ENCODE results near the gene MTG2. TPM values are rescaled to one million over a fixed set of nuclear protein-coding genes. Genes with fewer than 3 reads are reported as not detected.

The MTG2 gene
- total RNA-seq, 1 experiment from 2014 or later: 110 TPM

GRCh38 chr20:62234339-62234738, 51.5 kb downstream of the MTG2 start:
- H3K36me3 Mint-ChIP-seq (ENCODE audit: insufficient read depth, unreplicated experiment): peaks cover 13% of the 10 kb centered on the region
- no peaks in the 10 kb centered on the region for H3K27me3 Mint-ChIP-seq (ENCODE audit: insufficient read depth, unreplicated experiment)
- no peaks in the 10 kb centered on the region for H3K9me3 ChIP-seq
- no peak for DNase-seq
- no peaks in the 10 kb centered on the region for H3K9me3 Mint-ChIP-seq (ENCODE audit: unreplicated experiment)
- H3K4me3 Mint-ChIP-seq (ENCODE audit: unreplicated experiment): no peak overlapping the region
- POLR2A ChIA-PET: no interaction called here
- no peak for TF ChIP-seq CTCF (IDR thresholded peaks at IDR 0.05; ENCODE audit: insufficient read depth in 1 of 2, low read depth in 1 of 2, low read length in 1 of 2, severe bottlenecking in 1 of 2, unreplicated experiment in 1 of 2)
- peaks cover 7% of the 10 kb centered on the region for H3K4me1 Mint-ChIP-seq (ENCODE audit: low read depth, unreplicated experiment)
- H3K4me3 ChIP-seq (ENCODE audit: low read depth, low read length): no peak overlapping the region
- no peaks in the 10 kb centered on the region for H3K36me3 ChIP-seq (ENCODE audit: control insufficient read depth, insufficient read depth, low read length)
- no peaks in the 10 kb centered on the region for H3K27me3 ChIP-seq (replicated peaks; ENCODE audit: control insufficient read depth, insufficient read depth, low read length)
- H3K27ac Mint-ChIP-seq (ENCODE audit: unreplicated experiment): no peak overlapping the region
- H3K4me1 ChIP-seq: peaks cover 7% of the 10 kb centered on the region
- intact Hi-C loops (cut with micrococcal nuclease; ENCODE audit: unreplicated experiment): no loop called here
- BruUV-seq (replicated peaks): no TSS peak
- CTCF ChIA-PET: no interaction called here

GRCh38 chr20:62235001-62235776, 52.4 kb downstream of the MTG2 start:
- no peaks in the 10 kb centered on the region for H3K9me3 Mint-ChIP-seq (ENCODE audit: unreplicated experiment)
- H3K27me3 Mint-ChIP-seq (ENCODE audit: insufficient read depth, unreplicated experiment): no peaks in the 10 kb centered on the region
- ChIA-PET POLR2A (no interaction called here), CTCF (no interaction called here)
- H3K27me3 ChIP-seq (replicated peaks; ENCODE audit: control insufficient read depth, insufficient read depth, low read length): no peaks in the 10 kb centered on the region
- peaks cover 20% of the 10 kb centered on the region for H3K36me3 Mint-ChIP-seq (ENCODE audit: insufficient read depth, unreplicated experiment)
- intact Hi-C loops (cut with micrococcal nuclease; ENCODE audit: unreplicated experiment): loop anchor here (5.0 kb wide), 2 partner anchors 93 to 132 kb away; partner anchors contain the start of genes LAMA5, PSMA7 and SS18L1
- no peaks in the 10 kb centered on the region for H3K9me3 ChIP-seq
- no peaks in the 10 kb centered on the region for H3K36me3 ChIP-seq (ENCODE audit: control insufficient read depth, insufficient read depth, low read length)
- no TSS peak for BruUV-seq (replicated peaks)
- H3K4me1 ChIP-seq: peaks cover 11% of the 10 kb centered on the region
- H3K4me1 Mint-ChIP-seq (ENCODE audit: low read depth, unreplicated experiment): peaks cover 7% of the 10 kb centered on the region
- no peak for DNase-seq
- no peak overlapping the region for H3K4me3 ChIP-seq (ENCODE audit: low read depth, low read length)
- H3K4me3 Mint-ChIP-seq (ENCODE audit: unreplicated experiment): no peak overlapping the region
- H3K27ac Mint-ChIP-seq (ENCODE audit: unreplicated experiment): no peak overlapping the region
- TF ChIP-seq CTCF (IDR thresholded peaks at IDR 0.05; ENCODE audit: insufficient read depth in 1 of 2, low read depth in 1 of 2, low read length in 1 of 2, severe bottlenecking in 1 of 2, unreplicated experiment in 1 of 2): no peak

- intact Hi-C loops (cut with micrococcal nuclease; ENCODE audit: unreplicated experiment): loop anchor here (5.0 kb wide), 2 partner anchors 93 to 132 kb away; partner anchors contain the start of genes LAMA5, PSMA7 and SS18L1
- Histone ChIP-seq H3K36me3 (ENCODE audit: control insufficient read depth, insufficient read depth, low read length) (peaks cover under 1% of the 10 kb centered on the region; the same call in 1 of the 2 replicates), H3K27me3 (replicated peaks; ENCODE audit: control insufficient read depth, insufficient read depth, low read length) (no peaks in the 10 kb centered on the region), H3K4me1 (peaks cover 11% of the 10 kb centered on the region), H3K4me3 (ENCODE audit: low read depth, low read length) (no peak overlapping the region), H3K9me3 (no peaks in the 10 kb centered on the region)
- BruUV-seq (replicated peaks): no TSS peak
- Mint-ChIP-seq H3K27me3 (ENCODE audit: insufficient read depth, unreplicated experiment) (no peaks in the 10 kb centered on the region), H3K4me1 (ENCODE audit: low read depth, unreplicated experiment) (peaks cover 7% of the 10 kb centered on the region), H3K4me3 (ENCODE audit: unreplicated experiment) (no peak overlapping the region), H3K27ac (ENCODE audit: unreplicated experiment) (no peak overlapping the region), H3K9me3 (ENCODE audit: unreplicated experiment) (no peaks in the 10 kb centered on the region), H3K36me3 (ENCODE audit: insufficient read depth, unreplicated experiment) (peaks cover 26% of the 10 kb centered on the region)
- ChIA-PET CTCF (no interaction called here), POLR2A (no interaction called here)
- TF ChIP-seq CTCF (IDR thresholded peaks at IDR 0.05; ENCODE audit: insufficient read depth in 1 of 2, low read depth in 1 of 2, low read length in 1 of 2, severe bottlenecking in 1 of 2, unreplicated experiment in 1 of 2): no peak
- DNase-seq: no peak
These were observed 52.9 kb downstream of the MTG2 start for GRCh38 chr20:62235777-62236157.

Measured in Caco-2 (cell line).